Testis (tissue), 3 donors: Measurements from ENCODE around the gene TMEM30B. TPM values are rescaled to one million over a fixed set of nuclear protein-coding genes. Genes with fewer than 3 reads are reported as not detected.
A peak's percentile ranks its signal among the peaks of the same experiment; 100 is the strongest.

Experiments
- DNase-seq: peaks from one replicate; pipeline ENCODE4 v3.0.0-alpha.2; 2019
- H3K27ac ChIP-seq, 2 donors: fragments of 200-600 bp; sonication (generic); one replicate each; pipeline ENCODE4 v1.5.1; 2019
- H3K27me3 ChIP-seq: fragments of 200-600 bp; sonication (generic); one replicate; pipeline ENCODE4 v1.5.1; 2019
- H3K36me3 ChIP-seq: fragments of 200-600 bp; sonication (generic); one replicate; pipeline ENCODE4 v1.5.1; 2017; ENCODE audit warnings: low read depth; ENCODE audit errors: missing control alignments
- H3K4me1 ChIP-seq: fragments of 200-600 bp; sonication (generic); one replicate; pipeline ENCODE4 v1.5.1; 2019
- H3K4me3 ChIP-seq, 2 donors: fragments of 200-600 bp; sonication (generic); one replicate each; pipeline ENCODE4 v1.5.1; 2017 to 2019
- H3K9me3 ChIP-seq: fragments of 200-600 bp; sonication (generic); one replicate; pipeline ENCODE4 v1.5.1; 2017
- CTCF ChIP-seq, 3 experiments: fragments of 450-650 bp in 2 of 3; fragments of 200-600 bp in 1 of 3; sonication (generic) in 1 of 3; IDR thresholded peaks; one replicate each; pipeline ENCODE4 v1.5.1; 2016 to 2019; ENCODE audit warnings: antibody characterized with exemption in 3 of 3, mild to moderate bottlenecking in 2 of 3, moderate library complexity in 1 of 3
- POLR2A ChIP-seq: fragments of 450-650 bp; IDR thresholded peaks from one replicate; pipeline ENCODE4 v1.6.1; 2017; ENCODE audit warnings: antibody characterized with exemption, mild to moderate bottlenecking, moderate library complexity
- WGBS, 2 donors: methylation state at CpG; one replicate each; pipeline ENCODE4 v1.1.5; 2018; 5-methylcytosine and 5-hydroxymethylcytosine counted together
- intact Hi-C: fragments of 100-400 bp; cut with DNase I; formaldehyde crosslinking; loops from one replicate; pipeline ENCODE4 v1.15.1; 2023; ENCODE audit warnings: low total_unique reads
- polyA plus RNA-seq: library from polyadenylated mRNA; stranded (reverse); fragments of 350-450 nt; fragmentation: Illumina TruSeq; extraction: RNeasy Lipid Tissue Mini Kit (QIAGEN cat#74804); gene quantifications from one replicate; pipeline ENCODE4 v1.2.3, GENCODE V29; 2014; ENCODE audit warnings: low read depth, low replicate concordance; ENCODE audit not compliant: insufficient read depth
- total RNA-seq, 2 donors: library from RNA; depleted of rRNA; stranded (reverse); fragments of >200 nt; gene quantifications; one replicate each; pipeline ENCODE4 v1.2.3, GENCODE V29; 2016

Gene TMEM30B
- total and polyA plus RNA-seq, 3 donors from 2014 or later, result 5.9 to 11.4 (median 8.9) TPM

GRCh38 chr14:61229981-61230380 lies 51.2 kb downstream of the TMEM30B start:
- no peaks in the 10 kb centered on the region for H3K9me3 ChIP-seq
- DNase-seq, result no peak
- H3K27me3 ChIP-seq, result no peaks in the 10 kb centered on the region
- 57 to 63% methylated on average over 4 of the region's 4 CpGs for WGBS, 2 donors
- TF ChIP-seq CTCF (IDR thresholded peaks at IDR 0.05) (no peak), POLR2A (no peak)
- intact Hi-C loops, result no loop called here
- H3K4me1 ChIP-seq, result peaks cover 5% of the 10 kb centered on the region
- H3K27ac ChIP-seq, result peak overlapping the region in 1 of 2 donors; percentile 16
- no peaks in the 10 kb centered on the region for H3K36me3 ChIP-seq
- H3K4me3 ChIP-seq, result no peak overlapping the region

GRCh38 chr14:61229475-61229888 lies 51.7 kb downstream of the TMEM30B start:
- no peak overlapping the region for H3K4me3 ChIP-seq
- H3K27me3 ChIP-seq, result no peaks in the 10 kb centered on the region
- no peaks in the 10 kb centered on the region for H3K36me3 ChIP-seq
- 51 to 59% methylated on average over 6 of the region's 6 CpGs for WGBS, 2 donors
- intact Hi-C loops, result no loop called here
- peak overlapping the region in 1 of 2 donors; percentile 16 for H3K27ac ChIP-seq
- no peak for DNase-seq
- H3K4me1 ChIP-seq, result peaks cover 5% of the 10 kb centered on the region
- TF ChIP-seq POLR2A (no peak), CTCF (IDR thresholded peaks at IDR 0.05) (no peak)
- H3K9me3 ChIP-seq, result no peaks in the 10 kb centered on the region

- no peak overlapping the region for H3K27ac ChIP-seq
Observed at GRCh38 chr14:61227884-61228591, 53.1 kb downstream of the TMEM30B start.

More at GRCh38 chr14:61227884-61228591, 53.1 kb downstream of the TMEM30B start:
- Histone ChIP-seq H3K9me3 (no peaks in the 10 kb centered on the region), H3K36me3 (no peaks in the 10 kb centered on the region), H3K27me3 (no peaks in the 10 kb centered on the region), H3K4me1 (peaks cover 5% of the 10 kb centered on the region), H3K4me3 (no peak overlapping the region)
- DNase-seq, result no peak
- no peak for TF ChIP-seq CTCF (IDR thresholded peaks at IDR 0.05)
- no peak for TF ChIP-seq POLR2A
- intact Hi-C loops, result no loop called here
- WGBS, 2 donors, result 63 to 66% methylated on average over 6 of the region's 6 CpGs

Other genes starting within 250 kb of the TMEM30B start
- 10 to 100 TPM; 25.4 to 26.8 TPM for gene PRKCH, start 40.2 kb upstream of the TMEM30B start, total RNA-seq
- 15.0 TPM for gene PRKCH, start 40.2 kb upstream of the TMEM30B start, polyA plus RNA-seq